Measurements from ENCODE around the gene RCOR1.

Gene RCOR1

DNA sequence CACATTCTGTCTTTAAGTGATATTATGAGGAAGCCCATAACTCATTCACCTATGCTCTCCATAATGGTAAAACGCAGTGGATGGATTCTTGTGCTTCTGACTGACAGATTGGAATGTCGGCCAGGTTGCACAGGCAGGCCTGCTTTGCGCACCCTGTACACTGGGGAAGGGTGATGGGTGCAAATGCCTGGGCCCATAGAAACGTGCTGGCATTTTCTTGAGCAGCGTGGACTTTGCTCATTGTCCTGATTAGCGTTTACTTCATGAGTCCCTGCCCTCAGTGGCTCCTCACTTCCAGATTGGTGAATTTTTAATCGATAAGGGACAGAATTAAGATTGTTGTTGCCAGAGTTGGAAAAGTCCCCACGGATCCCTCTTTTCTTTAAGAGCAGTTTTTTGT is 103.9 kb downstream of the RCOR1 start:
- WGBS, 2 experiments (ENCODE audit: insufficient coverage in 2 of 2), result 84 to 93% methylated on average over 6 of the region's 8 CpGs
- H3K27ac ChIP-seq (ENCODE audit: low read depth, low read length, severe bottlenecking), result no peak overlapping the region
- H3K4me3 ChIP-seq (ENCODE audit: extremely low read depth, insufficient read depth, low read length, poor library complexity, severe bottlenecking), result no peak overlapping the region
- H3K9me3 ChIP-seq (ENCODE audit: control insufficient read depth, low read length), result no peaks in the 10 kb centered on the region
- peaks cover 13% of the 10 kb centered on the region for H3K36me3 ChIP-seq (ENCODE audit: control insufficient read depth, insufficient read depth, low read length)
- H3K4me1 ChIP-seq (ENCODE audit: control insufficient read depth, insufficient read depth, low read length, poor library complexity, severe bottlenecking), result peaks cover 11% of the 10 kb centered on the region

GRCh38 chr14:102696856-102697495 is 104.5 kb downstream of the RCOR1 start:
- peaks cover 11% of the 10 kb centered on the region for H3K4me1 ChIP-seq (ENCODE audit: control insufficient read depth, insufficient read depth, low read length, poor library complexity, severe bottlenecking)
- WGBS, 2 experiments (ENCODE audit: insufficient coverage in 2 of 2), result 92 to 94% methylated on average over 2 of the region's 3 CpGs
- peaks cover 19% of the 10 kb centered on the region for H3K36me3 ChIP-seq (ENCODE audit: control insufficient read depth, insufficient read depth, low read length)
- H3K4me3 ChIP-seq (ENCODE audit: extremely low read depth, insufficient read depth, low read length, poor library complexity, severe bottlenecking), result no peak overlapping the region
- H3K9me3 ChIP-seq (ENCODE audit: control insufficient read depth, low read length), result no peaks in the 10 kb centered on the region
- no peak overlapping the region for H3K27ac ChIP-seq (ENCODE audit: low read depth, low read length, severe bottlenecking)

- Histone ChIP-seq H3K36me3 (ENCODE audit: control insufficient read depth, insufficient read depth, low read length) (peaks cover 21% of the 10 kb centered on the region), H3K27ac (ENCODE audit: low read depth, low read length, severe bottlenecking) (no peak overlapping the region), H3K9me3 (ENCODE audit: control insufficient read depth, low read length) (no peaks in the 10 kb centered on the region), H3K4me1 (ENCODE audit: control insufficient read depth, insufficient read depth, low read length, poor library complexity, severe bottlenecking) (peaks cover 11% of the 10 kb centered on the region), H3K4me3 (ENCODE audit: extremely low read depth, insufficient read depth, low read length, poor library complexity, severe bottlenecking) (no peak overlapping the region)
- WGBS, 2 experiments (ENCODE audit: insufficient coverage in 2 of 2), result 100% methylated on average over 2 to 3 of the region's 6 CpGs
These were observed 105.1 kb downstream of the RCOR1 start for GRCh38 chr14:102697501-102697900.

DNA sequence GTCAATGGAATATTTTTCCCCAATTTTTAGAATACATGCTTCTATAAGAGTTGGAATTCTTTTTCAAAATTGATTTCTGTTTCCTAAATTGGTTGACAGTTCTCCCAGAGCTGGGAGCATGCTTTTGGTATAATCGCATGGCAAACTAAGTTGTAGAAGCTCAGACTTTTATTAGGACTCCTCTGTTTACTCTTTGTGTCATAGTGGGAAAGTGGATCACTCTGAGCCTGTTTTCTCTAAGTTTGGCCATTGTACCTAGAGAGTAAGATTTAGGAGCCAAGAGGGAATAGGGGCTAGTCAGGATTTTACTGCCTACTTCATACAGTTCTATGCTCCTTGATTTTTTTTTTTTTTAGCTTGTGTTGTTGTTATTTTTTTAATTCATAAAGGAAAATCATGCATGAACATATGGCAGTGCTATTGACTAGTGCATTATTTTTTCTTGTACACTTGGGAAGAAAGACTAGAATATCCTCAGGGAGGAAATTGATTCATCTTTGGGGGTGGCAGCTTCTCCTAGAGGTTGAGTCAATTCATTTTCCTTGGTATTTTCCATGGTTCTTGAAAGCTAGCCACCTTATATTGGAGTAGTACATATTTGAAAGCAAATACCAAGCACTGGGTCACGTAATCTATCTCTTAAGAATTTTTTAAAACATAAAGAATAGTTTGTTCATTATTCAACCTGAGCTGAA is 107.1 kb downstream of the RCOR1 start:
- H3K4me1 ChIP-seq (ENCODE audit: control insufficient read depth, insufficient read depth, low read length, poor library complexity, severe bottlenecking), result peaks cover 7% of the 10 kb centered on the region
- no peak overlapping the region for H3K4me3 ChIP-seq (ENCODE audit: extremely low read depth, insufficient read depth, low read length, poor library complexity, severe bottlenecking)
- H3K27ac ChIP-seq (ENCODE audit: low read depth, low read length, severe bottlenecking), result no peak overlapping the region
- peaks cover 41% of the 10 kb centered on the region for H3K36me3 ChIP-seq (ENCODE audit: control insufficient read depth, insufficient read depth, low read length)
- 100% methylated on average over 1 of the region's 2 CpGs; no CpG with 5 or more reads in 1 of the 2 experiments for WGBS, 2 experiments (ENCODE audit: insufficient coverage in 2 of 2)
- no peaks in the 10 kb centered on the region for H3K9me3 ChIP-seq (ENCODE audit: control insufficient read depth, low read length)

- no peak overlapping the region for H3K27ac ChIP-seq (ENCODE audit: low read depth, low read length, severe bottlenecking)
These were observed 116.0 kb downstream of the RCOR1 start for GRCh38 chr14:102708494-102708893.

DNA sequence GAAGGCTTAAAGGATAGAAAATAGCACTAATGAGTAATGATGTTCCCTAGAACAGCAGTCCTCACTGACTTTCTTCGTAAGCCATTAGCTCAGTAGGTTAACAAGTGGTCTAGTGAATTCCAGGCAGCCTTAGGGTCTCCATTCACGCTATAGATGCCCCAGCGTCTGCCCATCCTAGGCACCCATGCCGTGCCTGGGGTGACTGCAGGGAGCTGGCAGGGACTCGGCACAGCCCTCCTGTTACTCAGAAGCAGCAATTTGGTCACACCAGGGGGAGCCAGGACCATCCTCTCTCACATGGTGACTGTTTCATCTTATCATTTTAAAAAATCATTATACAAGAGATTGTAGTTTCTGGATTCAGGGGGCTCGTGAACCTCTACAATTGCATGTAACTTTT is 118.8 kb downstream of the RCOR1 start:
- H3K9me3 ChIP-seq (ENCODE audit: control insufficient read depth, low read length), result no peaks in the 10 kb centered on the region
- H3K27ac ChIP-seq (ENCODE audit: low read depth, low read length, severe bottlenecking), result no peak overlapping the region
- no peaks in the 10 kb centered on the region for H3K4me1 ChIP-seq (ENCODE audit: control insufficient read depth, insufficient read depth, low read length, poor library complexity, severe bottlenecking)
- WGBS, 2 experiments (ENCODE audit: insufficient coverage in 2 of 2), result 82 to 100% methylated on average over 1 to 5 of the region's 6 CpGs
- no peak overlapping the region for H3K4me3 ChIP-seq (ENCODE audit: extremely low read depth, insufficient read depth, low read length, poor library complexity, severe bottlenecking)
- H3K36me3 ChIP-seq (ENCODE audit: control insufficient read depth, insufficient read depth, low read length), result peaks cover 73% of the 10 kb centered on the region

More at GRCh38 chr14:102708494-102708893, 116.0 kb downstream of the RCOR1 start:
- Histone ChIP-seq H3K4me3 (ENCODE audit: extremely low read depth, insufficient read depth, low read length, poor library complexity, severe bottlenecking) (no peak overlapping the region), H3K36me3 (ENCODE audit: control insufficient read depth, insufficient read depth, low read length) (peaks cover 75% of the 10 kb centered on the region), H3K9me3 (ENCODE audit: control insufficient read depth, low read length) (peaks cover 4% of the 10 kb centered on the region), H3K4me1 (ENCODE audit: control insufficient read depth, insufficient read depth, low read length, poor library complexity, severe bottlenecking) (no peaks in the 10 kb centered on the region)
- 97 to 99% methylated on average over 7 to 9 of the region's 9 CpGs for WGBS, 2 experiments (ENCODE audit: insufficient coverage in 2 of 2)

DNA sequence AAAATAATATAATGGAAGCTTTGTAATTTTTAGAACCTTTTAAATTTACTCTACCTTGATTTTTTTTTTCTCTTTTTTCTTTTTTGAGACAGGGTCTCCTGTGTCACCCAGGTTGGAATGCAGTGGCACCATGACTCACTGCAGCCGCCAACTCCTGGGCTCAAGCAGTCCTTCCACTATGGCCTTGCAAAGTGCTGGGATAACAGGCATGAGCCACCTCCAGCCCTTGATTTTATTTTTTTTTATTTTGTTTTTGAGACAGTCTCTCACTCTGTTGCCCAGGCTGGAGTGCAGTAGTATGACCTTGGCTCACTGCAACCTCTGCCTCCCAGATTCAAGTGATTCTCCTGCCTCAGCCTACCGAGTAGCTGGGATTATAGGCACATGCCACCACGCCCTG is 119.5 kb downstream of the RCOR1 start:
- 96 to 100% methylated on average over 1 to 3 of the region's 3 CpGs for WGBS, 2 experiments (ENCODE audit: insufficient coverage in 2 of 2)

DNA sequence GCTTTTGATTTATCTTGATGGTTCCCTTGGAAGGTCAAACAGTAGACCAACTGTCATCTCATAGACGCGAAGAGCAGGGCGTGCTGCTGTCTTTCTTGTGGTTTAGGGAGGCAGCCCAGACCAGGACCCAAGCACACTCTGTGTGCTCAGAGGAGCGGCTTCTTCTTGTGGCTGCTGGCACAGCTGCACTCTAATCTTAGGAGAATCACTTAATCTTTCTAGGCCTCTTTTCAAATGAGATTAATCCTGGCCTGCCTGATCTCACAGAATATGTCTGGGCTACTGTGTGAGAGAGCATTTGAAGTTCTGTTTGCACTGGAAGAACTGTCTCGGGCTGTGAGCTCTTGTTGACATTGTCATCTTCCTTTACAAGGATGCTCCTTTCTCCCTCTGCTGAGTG is 124.8 kb downstream of the RCOR1 start:
- no peak overlapping the region for H3K27ac ChIP-seq (ENCODE audit: low read depth, low read length, severe bottlenecking)
- 91 to 93% methylated on average over 4 of the region's 5 CpGs for WGBS, 2 experiments (ENCODE audit: insufficient coverage in 2 of 2)
- no peaks in the 10 kb centered on the region for H3K4me1 ChIP-seq (ENCODE audit: control insufficient read depth, insufficient read depth, low read length, poor library complexity, severe bottlenecking)
- peaks cover 88% of the 10 kb centered on the region for H3K36me3 ChIP-seq (ENCODE audit: control insufficient read depth, insufficient read depth, low read length)
- H3K4me3 ChIP-seq (ENCODE audit: extremely low read depth, insufficient read depth, low read length, poor library complexity, severe bottlenecking), result no peak overlapping the region
- H3K9me3 ChIP-seq (ENCODE audit: control insufficient read depth, low read length), result no peaks in the 10 kb centered on the region

More for the DNA sequence above, 119.5 kb downstream of the RCOR1 start:
- Histone ChIP-seq H3K36me3 (ENCODE audit: control insufficient read depth, insufficient read depth, low read length) (peaks cover 74% of the 10 kb centered on the region), H3K4me1 (ENCODE audit: control insufficient read depth, insufficient read depth, low read length, poor library complexity, severe bottlenecking) (no peaks in the 10 kb centered on the region), H3K27ac (ENCODE audit: low read depth, low read length, severe bottlenecking) (no peak overlapping the region), H3K4me3 (ENCODE audit: extremely low read depth, insufficient read depth, low read length, poor library complexity, severe bottlenecking) (no peak overlapping the region), H3K9me3 (ENCODE audit: control insufficient read depth, low read length) (no peaks in the 10 kb centered on the region)

DNA sequence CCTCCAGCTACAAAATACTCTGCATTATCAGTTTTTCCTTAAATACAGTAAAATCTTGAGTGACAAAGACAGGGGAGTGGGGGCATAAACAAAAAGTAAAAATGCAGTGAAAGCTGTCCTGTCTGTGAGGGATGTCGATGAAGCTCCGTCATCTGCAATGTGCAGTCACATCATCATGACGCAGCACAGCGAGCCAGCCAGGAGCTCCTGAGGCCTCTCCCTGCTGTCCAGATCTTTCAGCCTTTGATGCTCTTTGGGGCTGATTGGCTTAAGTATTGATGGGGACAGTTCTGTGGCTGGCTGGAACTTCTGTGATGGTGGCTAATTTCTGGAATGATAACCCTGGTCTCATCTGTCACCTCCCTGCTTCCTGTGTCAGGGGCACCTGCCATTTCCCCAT is 130.2 kb downstream of the RCOR1 start:
- Histone ChIP-seq H3K36me3 (ENCODE audit: control insufficient read depth, insufficient read depth, low read length) (peaks cover 96% of the 10 kb centered on the region), H3K9me3 (ENCODE audit: control insufficient read depth, low read length) (no peaks in the 10 kb centered on the region), H3K27ac (ENCODE audit: low read depth, low read length, severe bottlenecking) (no peak overlapping the region), H3K4me1 (ENCODE audit: control insufficient read depth, insufficient read depth, low read length, poor library complexity, severe bottlenecking) (peaks cover 2% of the 10 kb centered on the region), H3K4me3 (ENCODE audit: extremely low read depth, insufficient read depth, low read length, poor library complexity, severe bottlenecking) (no peak overlapping the region)
- WGBS, 2 experiments (ENCODE audit: insufficient coverage in 2 of 2), result 100% methylated on average over 2 to 4 of the region's 4 CpGs

GRCh38 chr14:102723650-102724049 is 131.2 kb downstream of the RCOR1 start:
- Histone ChIP-seq H3K9me3 (ENCODE audit: control insufficient read depth, low read length) (no peaks in the 10 kb centered on the region), H3K36me3 (ENCODE audit: control insufficient read depth, insufficient read depth, low read length) (peaks cover 96% of the 10 kb centered on the region), H3K27ac (ENCODE audit: low read depth, low read length, severe bottlenecking) (no peak overlapping the region), H3K4me3 (ENCODE audit: extremely low read depth, insufficient read depth, low read length, poor library complexity, severe bottlenecking) (no peak overlapping the region), H3K4me1 (ENCODE audit: control insufficient read depth, insufficient read depth, low read length, poor library complexity, severe bottlenecking) (peaks cover 2% of the 10 kb centered on the region)
- WGBS, 2 experiments (ENCODE audit: insufficient coverage in 2 of 2), result 93 to 95% methylated on average over 4 to 5 of the region's 5 CpGs

All from mesodermal cell (in vitro differentiated cells).